Activated CD4-positive, alpha-beta memory T cell treated with anti-CD3 and anti-CD28 coated beads, Interleukin-2, amount 10 ng/mL, durations not matched to agents 7 days and 5 days (primary cell): ENCODE data around the gene NSD1. TPM values are rescaled to one million over a fixed set of nuclear protein-coding genes. Genes with fewer than 3 reads are reported as not detected.
"Not testable (repeated sequence)": the region's sequence is repeated elsewhere in the genome, so short reads cannot be mapped to it uniquely, and the experiment has no call there.

Experiments used
- CTCF ChIA-PET: fragments of 350-600 bp; sonication (Branson Sonifier 250); formaldehyde crosslinking; loops from one replicate; lab custom pipeline; 2021; ENCODE audit warnings: antibody characterized with exemption, inconsistent platforms; lab: Charles Lee
- POLR2A ChIA-PET: fragments of 350-600 bp; sonication (Branson Sonifier 250); formaldehyde crosslinking; loops from one replicate; lab custom pipeline; 2021; ENCODE audit warnings: antibody characterized with exemption; lab: Charles Lee
- DNase-seq: peaks from one replicate; pipeline ENCODE4 v3.0.0-alpha.2; 2020
- H3K27ac Mint-ChIP-seq: one replicate; pipeline ENCODE4 v1.8.0; 2021; ENCODE audit warnings: mild to moderate bottlenecking, mixed read lengths
- H3K27me3 Mint-ChIP-seq: one replicate; pipeline ENCODE4 v1.8.0; 2021; ENCODE audit warnings: mixed read lengths
- H3K36me3 Mint-ChIP-seq: one replicate; pipeline ENCODE4 v1.8.0; 2021; ENCODE audit warnings: low read depth, mixed read lengths
- H3K4me1 Mint-ChIP-seq: one replicate; pipeline ENCODE4 v1.8.0; 2021; ENCODE audit warnings: mixed read lengths
- H3K4me3 Mint-ChIP-seq: one replicate; pipeline ENCODE4 v1.8.0; 2021; ENCODE audit warnings: mild to moderate bottlenecking, mixed read lengths
- H3K9me3 Mint-ChIP-seq: one replicate; pipeline ENCODE4 v1.8.0; 2021; ENCODE audit warnings: mixed read lengths
- total RNA-seq, 2 experiments: library from RNA; stranded (reverse); gene quantifications; one replicate each; pipeline ENCODE4 v1.2.3, GENCODE V29; 2021

NSD1 gene
- total RNA-seq, 2 experiments from 2014 or later: 79.9 to 90.5 TPM

DNA sequence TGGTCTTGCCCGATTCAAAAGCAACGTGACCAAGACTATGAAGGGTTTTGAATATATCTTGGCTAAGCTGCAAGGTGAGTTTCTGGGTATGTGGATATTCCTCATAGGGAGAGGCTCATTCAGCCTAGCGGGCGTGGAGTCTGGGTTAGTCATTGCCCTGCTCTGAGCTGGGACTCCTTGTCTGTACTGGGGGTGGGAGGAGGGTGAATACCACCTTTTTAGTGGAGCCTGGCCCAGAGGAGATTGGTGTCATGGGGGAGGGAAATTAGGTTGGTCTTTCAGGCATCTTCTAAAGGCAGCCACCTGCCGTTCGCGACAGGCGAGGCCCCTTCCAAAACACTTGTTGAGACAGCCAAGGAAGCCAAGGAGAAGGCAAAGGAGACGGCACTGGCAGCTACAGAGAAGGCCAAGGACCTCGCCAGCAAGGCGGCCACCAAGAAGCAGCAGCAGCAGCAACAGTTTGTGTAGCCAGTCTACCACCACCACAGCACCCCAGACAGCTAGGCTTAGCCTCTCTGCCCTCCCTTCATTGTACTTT, 172.6 kb downstream of the NSD1 start:
- H3K27me3 Mint-ChIP-seq, DNase-seq, H3K9me3 Mint-ChIP-seq: not testable (repeated sequence)
- Mint-ChIP-seq H3K36me3 (peaks cover 76% of the 10 kb centered on the region), H3K4me3 (peak overlapping the region; percentile 89), H3K27ac (peak overlapping the region; percentile 86), H3K4me1 (peaks cover 72% of the 10 kb centered on the region)
- POLR2A ChIA-PET: interaction anchor here (1.0 to 1.3 kb wide), 2 partner anchors 124 to 172 kb away, joined by 3 to 4 read pairs; partner anchors contain the start of gene NSD1
- CTCF ChIA-PET: interaction anchor here (2.0 kb wide), 1 partner anchor 192 kb away, joined by 5 read pairs; no protein-coding TSS in a partner anchor

- POLR2A ChIA-PET: interaction anchor here (1.0 to 1.8 kb wide), 3 partner anchors 45 to 173 kb away, joined by 3 to 6 read pairs (median 4); partner anchors contain the start of genes LMAN2 and NSD1
- peaks cover 71% of the 10 kb centered on the region for H3K36me3 Mint-ChIP-seq
- H3K4me3 Mint-ChIP-seq: peak overlapping the region; percentile 32
- H3K9me3 Mint-ChIP-seq: no peaks in the 10 kb centered on the region
- CTCF ChIA-PET: interaction anchor here (2.0 kb wide), 1 partner anchor 193 kb away, joined by 5 read pairs; no protein-coding TSS in a partner anchor
- no peak for DNase-seq
- no peaks in the 10 kb centered on the region for H3K27me3 Mint-ChIP-seq
- H3K27ac Mint-ChIP-seq: peak overlapping the region; percentile 83
- peaks cover 64% of the 10 kb centered on the region for H3K4me1 Mint-ChIP-seq
Observed at GRCh38 chr5:177306674-177307543, 173.3 kb downstream of the NSD1 start.

DNA sequence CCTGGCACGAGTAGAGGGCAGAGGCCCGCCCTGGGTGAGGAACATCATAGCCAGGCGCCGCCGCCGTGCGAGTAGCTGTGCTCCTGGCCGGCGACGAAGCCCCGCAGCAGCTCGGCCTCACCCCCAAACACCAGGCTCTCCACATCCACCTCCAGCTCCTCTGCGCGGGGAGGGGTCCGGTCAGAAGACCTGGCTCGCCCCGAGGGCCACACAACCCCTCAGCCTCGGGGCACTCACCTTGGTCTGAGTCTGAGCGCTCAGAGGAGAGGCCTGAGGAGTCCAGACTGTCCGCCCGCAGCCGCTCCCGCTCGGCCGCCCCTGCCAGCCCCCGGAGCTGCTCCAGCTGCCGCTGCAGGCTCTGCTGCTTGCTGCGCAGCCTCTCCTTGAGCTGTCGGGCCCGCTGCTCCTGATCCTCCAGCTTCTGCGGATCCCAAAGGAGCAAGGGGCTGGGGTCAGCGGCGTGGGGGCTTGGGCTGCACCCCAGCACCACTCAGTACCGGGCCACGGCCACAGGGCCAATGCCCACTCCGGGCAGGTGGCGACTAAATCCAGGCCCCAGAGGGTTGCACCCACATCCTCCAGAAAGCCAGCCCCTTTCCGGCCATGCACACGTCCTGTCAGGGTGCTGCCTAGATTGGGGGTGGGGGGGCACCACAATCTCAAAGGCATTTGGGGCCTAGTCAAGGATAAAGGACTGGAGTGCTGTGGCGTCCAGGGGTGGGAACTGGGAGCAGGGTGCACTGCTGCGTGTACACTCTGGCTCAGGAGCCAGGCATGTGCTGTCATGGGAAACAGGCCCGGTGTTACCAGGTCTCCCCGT, 174.2 kb downstream of the NSD1 start:
- CTCF ChIA-PET: interaction anchor here (0.7 to 4.0 kb wide), 8 partner anchors 10 to 194 kb away, joined by 3 to 43 read pairs (median 4); no protein-coding TSS in a partner anchor
- no peaks in the 10 kb centered on the region for H3K27me3 Mint-ChIP-seq
- peaks cover 60% of the 10 kb centered on the region for H3K4me1 Mint-ChIP-seq
- H3K27ac Mint-ChIP-seq: no peak overlapping the region
- POLR2A ChIA-PET: interaction anchor here (1.3 to 2.5 kb wide), 4 partner anchors 44 to 174 kb away, joined by 4 to 14 read pairs (median 6); partner anchors contain the start of genes LMAN2 and NSD1
- H3K4me3 Mint-ChIP-seq: no peak overlapping the region
- no peaks in the 10 kb centered on the region for H3K9me3 Mint-ChIP-seq
- no peak for DNase-seq
- peaks cover 65% of the 10 kb centered on the region for H3K36me3 Mint-ChIP-seq

DNA sequence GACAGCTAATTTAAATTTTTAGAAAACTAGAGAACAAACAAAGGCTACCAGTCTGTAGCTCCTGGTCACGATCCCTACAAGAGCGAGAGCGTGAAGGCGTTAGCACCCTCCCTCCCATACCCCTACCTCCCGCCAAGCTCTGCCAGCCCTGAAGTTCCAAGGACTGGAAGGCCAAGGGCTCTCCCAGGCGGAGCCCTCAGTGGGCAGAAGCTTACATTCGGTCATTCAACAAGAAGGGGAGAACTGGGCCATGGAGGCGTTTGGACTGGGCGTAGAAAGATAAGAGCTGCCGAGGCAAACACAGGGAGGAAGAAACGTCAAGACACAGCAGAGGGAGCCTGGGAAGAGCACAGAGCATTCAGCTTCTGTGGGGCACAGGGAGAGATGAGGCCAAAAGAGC, 175.2 kb downstream of the NSD1 start:
- peaks cover 65% of the 10 kb centered on the region for H3K36me3 Mint-ChIP-seq
- peak overlapping the region; percentile 38 for H3K27ac Mint-ChIP-seq
- ChIA-PET CTCF (interaction anchor here (0.7 to 4.0 kb wide), 21 partner anchors 10 to 648 kb away, joined by 3 to 43 read pairs (median 5); partner anchors contain the start of genes GRK6, LMAN2 and PDLIM7), POLR2A (interaction anchor here (1.2 to 6.2 kb wide), 6 partner anchors 7 to 147 kb away, joined by 4 to 68 read pairs (median 12); partner anchors contain the start of genes GRK6, LMAN2, PRELID1 and RAB24)
- no peak for DNase-seq
- peak overlapping the region; percentile 21 for H3K4me3 Mint-ChIP-seq
- peaks cover 70% of the 10 kb centered on the region for H3K4me1 Mint-ChIP-seq
- H3K27me3 Mint-ChIP-seq: no peaks in the 10 kb centered on the region
- H3K9me3 Mint-ChIP-seq: no peaks in the 10 kb centered on the region

DNA sequence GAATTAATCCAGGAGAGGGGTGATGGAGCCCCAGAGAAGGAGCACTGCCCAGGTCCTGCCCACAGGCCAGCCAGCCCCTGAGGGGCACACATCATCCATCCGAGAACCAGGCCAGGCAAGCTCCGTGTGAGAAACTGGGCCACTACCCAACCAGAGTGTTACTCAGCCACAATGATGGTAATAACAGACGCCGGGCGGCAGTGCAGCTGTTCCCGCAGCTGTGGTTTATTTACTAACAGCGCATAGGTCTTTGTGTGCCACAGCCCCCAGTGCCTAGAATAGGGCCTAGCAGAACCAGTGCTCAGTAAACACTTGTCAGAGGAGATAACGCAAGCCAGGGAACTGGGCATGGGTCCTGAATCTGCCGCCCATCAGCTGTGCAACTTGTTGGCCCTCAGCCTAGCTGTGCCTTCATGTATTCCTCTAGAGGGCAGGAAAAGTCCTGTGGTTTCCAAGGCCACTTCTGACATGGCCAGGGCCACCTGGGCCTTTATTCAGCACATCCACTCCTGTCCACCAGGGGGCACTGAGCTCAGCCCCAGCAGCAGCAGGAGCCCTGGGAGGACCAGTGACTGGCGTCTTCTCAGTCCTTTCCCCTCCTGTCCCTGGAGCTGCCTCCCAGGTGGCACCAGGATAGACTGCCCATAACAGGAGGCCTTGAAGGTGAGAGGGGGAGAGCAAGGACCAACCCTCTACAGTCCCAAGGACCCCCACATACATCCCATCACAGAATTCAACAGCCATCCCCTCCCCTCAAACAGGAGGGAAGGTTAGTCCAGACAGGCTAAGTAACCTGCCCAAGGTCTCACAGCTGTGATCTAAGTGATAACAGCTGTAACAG, 176.0 kb downstream of the NSD1 start:
- Mint-ChIP-seq H3K36me3 (peaks cover 57% of the 10 kb centered on the region), H3K4me3 (peak overlapping the region; percentile 94), H3K27ac (peak overlapping the region; percentile 72), H3K27me3 (no peaks in the 10 kb centered on the region), H3K4me1 (peaks cover 73% of the 10 kb centered on the region), H3K9me3 (no peaks in the 10 kb centered on the region)
- POLR2A ChIA-PET: interaction anchor here (0.6 to 6.2 kb wide), 15 partner anchors 8 to 188 kb away, joined by 3 to 68 read pairs (median 4); partner anchors contain the start of genes GRK6, LMAN2, PDLIM7 and PRELID1
- DNase-seq: peak; percentile 79
- CTCF ChIA-PET: interaction anchor here (0.6 to 4.0 kb wide), 53 partner anchors 8 to 649 kb away, joined by 3 to 43 read pairs (median 4); partner anchors contain the start of genes GRK6, LMAN2, NSD1 and PDLIM7

DNA sequence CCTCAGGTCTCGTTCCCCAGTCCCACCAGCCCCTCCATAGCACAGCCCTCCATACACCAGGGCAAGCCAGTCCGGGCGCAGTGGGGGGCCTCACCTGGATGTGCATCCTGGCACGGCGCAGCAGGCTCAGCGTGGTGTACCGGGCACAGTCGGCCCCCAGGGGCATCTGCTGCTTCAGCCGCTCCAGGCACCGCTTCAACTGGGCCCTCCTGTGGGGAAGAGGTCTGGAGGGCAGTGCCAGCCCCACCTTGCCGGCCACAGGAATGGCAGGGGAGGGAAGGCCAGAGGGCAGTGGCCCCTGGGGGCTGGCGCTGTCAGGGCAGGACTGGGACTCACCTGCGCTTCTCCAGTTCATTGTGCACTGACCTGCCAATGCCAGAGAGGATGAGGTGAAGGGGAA, 176.8 kb downstream of the NSD1 start:
- ChIA-PET POLR2A (interaction anchor here (0.6 to 6.2 kb wide), 16 partner anchors 9 to 419 kb away, joined by 3 to 68 read pairs (median 4); partner anchors contain the start of genes GRK6, LMAN2, PDLIM7 and PRELID1), CTCF (interaction anchor here (0.6 to 4.0 kb wide), 44 partner anchors 9 to 287 kb away, joined by 3 to 43 read pairs (median 4); partner anchors contain the start of genes DDX41, LMAN2 and NSD1)
- no peaks in the 10 kb centered on the region for H3K9me3 Mint-ChIP-seq
- peaks cover 50% of the 10 kb centered on the region for H3K36me3 Mint-ChIP-seq
- DNase-seq: no peak
- H3K4me1 Mint-ChIP-seq: peaks cover 70% of the 10 kb centered on the region
- no peaks in the 10 kb centered on the region for H3K27me3 Mint-ChIP-seq
- H3K27ac Mint-ChIP-seq: peak overlapping the region; percentile 86
- H3K4me3 Mint-ChIP-seq: peak overlapping the region; percentile 94

DNA sequence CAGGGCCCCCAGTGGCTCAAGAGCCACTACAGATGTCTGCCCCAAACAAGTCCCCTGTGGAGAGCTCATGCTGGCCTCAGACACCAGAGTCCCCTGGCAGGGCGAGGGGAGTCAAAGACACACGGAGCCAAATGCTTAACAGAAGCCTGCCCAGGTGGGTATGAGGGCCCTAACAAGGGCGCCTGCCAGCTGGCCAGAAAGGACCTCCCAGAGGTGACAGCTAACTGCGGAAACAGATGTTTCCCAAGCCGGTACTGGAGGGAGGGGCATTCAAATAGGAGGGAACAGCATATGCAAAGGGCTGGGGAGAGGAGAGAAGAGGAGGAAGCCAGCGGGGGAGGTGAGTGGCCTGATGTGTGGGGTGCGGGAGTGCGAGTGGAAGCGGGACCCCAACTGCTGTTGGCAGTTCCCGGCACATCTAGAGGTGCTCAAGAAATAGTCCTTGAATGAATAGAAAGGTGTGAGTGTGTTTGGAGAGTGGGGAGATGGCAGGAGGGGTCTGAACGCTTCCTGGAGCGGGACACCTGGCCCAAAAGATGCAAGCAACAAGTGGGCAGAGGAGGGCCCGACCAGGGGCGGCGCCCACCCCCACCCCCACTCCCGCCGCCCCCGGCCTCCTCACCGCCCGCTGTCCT, 177.3 kb downstream of the NSD1 start:
- H3K36me3 Mint-ChIP-seq: peaks cover 45% of the 10 kb centered on the region
- DNase-seq: peak; percentile 57
- H3K27ac Mint-ChIP-seq: peak overlapping the region; percentile 86
- CTCF ChIA-PET: interaction anchor here (0.5 to 4.0 kb wide), 26 partner anchors 10 to 287 kb away, joined by 3 to 43 read pairs (median 5); partner anchors contain the start of gene DDX41
- no peaks in the 10 kb centered on the region for H3K27me3 Mint-ChIP-seq
- no peaks in the 10 kb centered on the region for H3K9me3 Mint-ChIP-seq
- peak overlapping the region; percentile 94 for H3K4me3 Mint-ChIP-seq
- POLR2A ChIA-PET: interaction anchor here (0.6 to 6.2 kb wide), 19 partner anchors 9 to 419 kb away, joined by 3 to 68 read pairs (median 4); partner anchors contain the start of genes GRK6, LMAN2, PDLIM7 and PRELID1
- H3K4me1 Mint-ChIP-seq: peaks cover 69% of the 10 kb centered on the region

DNA sequence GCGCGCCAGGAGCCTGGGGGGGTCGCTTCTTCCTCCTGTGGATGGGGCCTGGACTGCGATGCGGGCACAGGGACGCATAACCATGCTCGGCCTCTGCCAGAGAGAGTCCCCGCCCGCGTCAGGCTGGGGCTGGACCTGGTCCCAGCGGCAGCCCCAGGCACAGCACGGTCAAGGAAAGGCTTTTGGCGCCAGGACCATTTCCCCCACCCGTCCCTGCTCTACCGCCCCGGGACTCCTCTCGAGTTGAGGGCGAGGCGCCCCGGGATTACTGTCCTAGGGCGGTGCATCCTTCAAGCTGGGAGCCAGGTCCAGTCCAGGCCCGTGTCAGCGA, 177.8 kb downstream of the NSD1 start:
- Mint-ChIP-seq H3K9me3 (no peaks in the 10 kb centered on the region), H3K27me3 (no peaks in the 10 kb centered on the region), H3K27ac (peak overlapping the region; percentile 75), H3K36me3 (peaks cover 44% of the 10 kb centered on the region), H3K4me1 (peaks cover 69% of the 10 kb centered on the region), H3K4me3 (peak overlapping the region; percentile 94)
- CTCF ChIA-PET: interaction anchor here (0.5 to 4.0 kb wide), 9 partner anchors 10 to 186 kb away, joined by 5 to 43 read pairs (median 11); partner anchors contain the start of gene PDLIM7
- no peak for DNase-seq
- POLR2A ChIA-PET: interaction anchor here (1.0 to 6.2 kb wide), 13 partner anchors 10 to 205 kb away, joined by 3 to 68 read pairs (median 11); partner anchors contain the start of genes LMAN2, PRELID1, PRR7 and RAB24

DNA sequence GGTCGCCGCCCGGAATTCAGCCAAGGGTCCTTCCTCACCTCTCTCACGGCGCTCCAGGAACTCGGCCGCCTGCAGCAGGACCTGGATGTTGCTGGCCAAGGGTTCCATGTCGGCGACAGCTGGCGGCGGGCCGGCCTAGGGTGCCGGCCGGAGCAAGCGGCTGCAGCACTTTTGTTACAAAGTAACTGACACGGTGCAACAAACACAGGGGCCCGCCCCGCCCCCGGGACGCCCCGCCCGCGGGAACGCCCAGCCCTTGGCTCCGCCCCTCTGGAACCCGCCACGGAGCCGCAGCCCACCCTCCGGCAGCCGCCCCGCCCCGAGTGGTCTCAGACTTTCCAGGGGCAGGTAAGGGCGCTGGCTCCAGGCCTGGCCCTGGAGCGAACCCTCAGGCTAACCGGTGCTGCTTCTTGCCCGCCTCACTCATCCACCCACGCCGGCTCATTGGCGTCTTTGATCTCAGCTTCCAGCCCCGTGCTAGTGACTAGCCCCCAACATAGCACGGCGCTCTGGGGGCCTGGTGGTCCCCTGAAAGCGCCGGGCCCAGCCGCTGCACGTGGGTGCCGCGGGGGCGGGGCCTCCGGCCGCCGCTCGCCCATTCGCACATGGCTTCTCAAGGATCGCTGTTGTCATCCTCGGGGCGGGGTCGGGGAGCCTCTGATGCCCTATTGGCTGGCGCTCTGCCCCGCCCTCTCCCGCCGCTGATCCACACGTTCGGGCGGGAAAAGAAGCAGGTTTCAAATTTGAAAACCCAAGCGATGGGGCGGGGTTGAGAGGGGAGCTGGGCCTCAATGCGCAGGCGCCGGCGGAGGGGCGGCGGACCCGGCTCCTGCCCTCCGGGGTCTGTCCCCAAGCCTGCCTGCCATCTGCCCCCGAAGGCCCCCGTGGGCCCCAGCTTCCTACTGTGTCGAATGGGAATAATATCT, 178.4 kb downstream of the NSD1 start, which contains the start of gene MXD3:
Gene MXD3, minus strand, starts transcription at position 176 of the 926 bp plus-strand sequence. Its CDS starts 68 bp downstream, at position 108.
- Mint-ChIP-seq H3K27me3 (no peaks in the 10 kb centered on the region), H3K4me1 (peaks cover 66% of the 10 kb centered on the region), H3K9me3 (no peaks in the 10 kb centered on the region), H3K36me3 (peaks cover 38% of the 10 kb centered on the region), H3K27ac (peak within 1 kb of the TSS; percentile 89), H3K4me3 (peak within 1 kb of the TSS; percentile 94)
- DNase-seq: peak; percentile 99
- CTCF ChIA-PET: interaction anchor here (0.6 to 4.0 kb wide), 23 partner anchors 8 to 201 kb away, joined by 3 to 43 read pairs (median 6); partner anchors contain the start of genes LMAN2, PDLIM7, PRELID1 and RAB24
- POLR2A ChIA-PET: interaction anchor here (0.6 to 6.2 kb wide), 38 partner anchors 10 to 776 kb away, joined by 3 to 68 read pairs (median 5); partner anchors contain the start of genes GRK6, LMAN2, NSD1 and PRELID1
